ENCODE measurements around the gene SCTR. TPM values are rescaled to one million over a fixed set of nuclear protein-coding genes. Genes with fewer than 3 reads are reported as not detected.

Gene SCTR
- total RNA-seq, 1 donor = not detected

DNA sequence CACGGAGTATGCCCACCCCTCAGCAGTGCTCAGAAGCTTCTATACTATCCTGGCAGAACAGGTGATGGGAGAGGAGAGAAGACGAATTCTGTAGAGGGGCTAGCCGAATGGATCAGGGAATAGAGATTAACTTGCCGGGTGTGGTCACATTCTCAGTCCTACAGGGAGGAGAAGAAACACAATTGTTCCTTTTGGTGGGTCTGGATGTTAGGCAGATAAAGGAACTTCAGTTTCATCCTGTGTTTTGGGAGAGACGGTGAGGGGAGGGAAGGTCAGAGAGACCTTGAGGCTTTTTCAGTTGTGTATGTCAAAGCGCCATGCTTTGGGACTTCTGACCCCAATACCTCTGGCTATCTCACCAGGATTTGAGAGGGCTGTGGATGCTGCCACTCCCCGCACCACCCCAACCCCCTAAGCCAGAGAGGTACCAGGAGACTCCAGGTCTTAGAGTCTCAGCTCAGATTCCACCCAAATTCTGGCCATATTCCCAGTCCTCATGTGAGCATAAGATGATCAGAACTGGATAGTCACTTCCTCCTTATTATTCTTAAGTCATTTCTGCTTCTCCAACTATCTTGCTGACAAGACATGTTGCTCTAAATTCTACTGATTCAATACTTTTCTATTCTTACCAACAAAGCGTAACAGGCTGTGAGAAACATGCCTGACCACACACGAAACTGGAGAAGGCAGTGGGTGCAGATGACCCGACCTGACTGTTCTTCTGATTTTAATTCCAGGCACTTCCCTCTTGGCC is 94.9 kb downstream of the SCTR start:
- peaks cover 33% of the 10 kb centered on the region for H3K27me3 ChIP-seq (ENCODE audit: insufficient read depth, low read length)
- no peak overlapping the region for H3K4me3 ChIP-seq (ENCODE audit: low read length)
- H3K9me3 ChIP-seq (ENCODE audit: low read depth, low read length) = no peaks in the 10 kb centered on the region
- H3K4me1 ChIP-seq (ENCODE audit: insufficient read depth, low read length) = peaks cover 9% of the 10 kb centered on the region

DNA sequence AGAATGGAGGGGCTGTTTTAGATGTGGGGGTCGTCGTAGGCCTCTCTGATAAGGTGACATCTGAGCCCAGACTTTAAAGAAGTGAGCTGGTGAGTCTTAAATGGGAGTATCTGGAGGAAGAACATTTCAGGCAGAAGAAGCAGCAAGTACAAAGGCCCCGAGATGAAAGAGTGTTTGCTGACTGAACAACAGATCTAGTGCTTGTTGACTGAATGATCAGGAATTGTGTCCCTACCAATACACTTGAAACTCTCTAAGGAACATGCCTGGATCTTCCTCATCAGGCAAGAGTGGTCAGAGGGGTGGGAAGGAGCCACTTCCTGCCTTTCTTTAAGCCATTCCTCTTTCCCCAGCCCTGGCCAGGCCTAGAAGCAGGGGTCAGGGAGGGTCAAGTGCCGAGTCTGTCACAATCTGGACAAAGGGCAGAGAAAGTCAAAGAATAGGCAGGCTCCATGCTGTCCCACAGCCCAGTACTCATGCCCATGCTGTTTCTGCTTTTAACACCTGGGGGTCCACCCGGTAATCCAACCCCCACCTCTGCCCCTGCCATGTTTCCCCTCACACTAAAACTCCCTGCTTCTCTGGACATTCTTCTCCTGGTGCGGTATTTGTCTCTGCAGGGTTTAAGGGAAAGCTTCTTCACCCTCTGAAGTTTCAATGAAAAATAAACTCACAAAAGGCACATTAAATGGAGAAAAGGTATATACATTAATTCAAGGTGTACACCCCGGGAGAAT is 95.6 kb downstream of the SCTR start:
- H3K27me3 ChIP-seq (ENCODE audit: insufficient read depth, low read length) = peaks cover 38% of the 10 kb centered on the region
- peaks cover 9% of the 10 kb centered on the region for H3K4me1 ChIP-seq (ENCODE audit: insufficient read depth, low read length)

DNA sequence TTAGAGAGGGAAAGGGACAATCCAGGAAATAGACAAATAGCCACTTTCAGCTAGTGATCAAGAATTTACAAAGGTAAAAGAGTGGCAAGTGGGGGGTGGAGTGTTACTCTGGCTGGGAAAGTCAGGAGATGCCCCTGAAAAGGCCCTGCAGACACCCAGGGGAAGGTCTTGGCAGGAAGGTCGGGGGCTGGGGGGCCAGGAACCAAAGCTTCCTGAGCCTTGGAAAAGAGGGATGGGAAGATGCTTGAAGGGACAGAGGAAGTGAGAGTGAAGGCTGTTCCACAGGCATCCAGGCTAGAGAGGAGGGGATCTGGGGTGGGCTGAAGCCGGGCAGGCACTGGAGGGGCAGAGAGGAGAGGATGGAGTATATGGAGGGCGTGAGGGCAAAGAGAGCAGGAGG is 96.5 kb downstream of the SCTR start:
- Histone ChIP-seq H3K27me3 (ENCODE audit: insufficient read depth, low read length) (peaks cover 33% of the 10 kb centered on the region), H3K9me3 (ENCODE audit: low read depth, low read length) (no peaks in the 10 kb centered on the region)

More for the DNA sequence above, 95.6 kb downstream of the SCTR start:
- no peak overlapping the region for H3K4me3 ChIP-seq (ENCODE audit: low read length)
- H3K9me3 ChIP-seq (ENCODE audit: low read depth, low read length) = no peaks in the 10 kb centered on the region

DNA sequence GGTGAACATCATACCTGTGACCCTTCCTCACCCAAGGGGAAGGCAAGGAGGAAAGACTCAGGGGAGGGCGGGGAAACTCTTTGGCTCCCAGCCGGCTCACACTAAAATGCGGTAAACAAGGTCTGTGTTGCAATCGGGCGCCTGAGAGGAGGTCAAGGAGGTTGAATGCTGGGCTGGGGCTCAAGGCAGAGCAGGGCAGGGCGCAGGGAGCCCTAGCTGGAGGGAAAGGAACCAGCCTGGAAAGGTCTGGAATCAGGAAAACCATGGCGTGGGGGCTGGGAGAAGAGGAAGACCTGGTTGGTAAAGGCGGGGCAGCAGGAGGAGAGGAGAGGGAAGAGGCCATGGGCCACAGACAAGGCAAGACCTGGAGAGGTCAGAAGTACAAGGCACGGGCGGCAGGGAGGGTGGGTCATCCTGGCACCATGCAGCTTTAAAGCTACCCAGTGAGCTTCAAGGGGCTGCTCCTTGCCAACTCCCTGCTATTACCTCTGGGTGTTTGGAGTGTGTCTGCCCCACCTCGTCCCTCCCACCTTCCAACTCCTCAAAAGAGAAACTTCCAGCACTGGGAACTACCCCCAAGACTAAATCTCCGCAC is 97.4 kb downstream of the SCTR start:
- Histone ChIP-seq H3K9me3 (ENCODE audit: low read depth, low read length) (no peaks in the 10 kb centered on the region), H3K4me1 (ENCODE audit: insufficient read depth, low read length) (peaks cover under 1% of the 10 kb centered on the region), H3K4me3 (ENCODE audit: low read length) (no peak overlapping the region), H3K27me3 (ENCODE audit: insufficient read depth, low read length) (peaks cover 24% of the 10 kb centered on the region)

More for the DNA sequence above, 96.5 kb downstream of the SCTR start:
- peaks cover 9% of the 10 kb centered on the region for H3K4me1 ChIP-seq (ENCODE audit: insufficient read depth, low read length)
- H3K4me3 ChIP-seq (ENCODE audit: low read length) = no peak overlapping the region

DNA sequence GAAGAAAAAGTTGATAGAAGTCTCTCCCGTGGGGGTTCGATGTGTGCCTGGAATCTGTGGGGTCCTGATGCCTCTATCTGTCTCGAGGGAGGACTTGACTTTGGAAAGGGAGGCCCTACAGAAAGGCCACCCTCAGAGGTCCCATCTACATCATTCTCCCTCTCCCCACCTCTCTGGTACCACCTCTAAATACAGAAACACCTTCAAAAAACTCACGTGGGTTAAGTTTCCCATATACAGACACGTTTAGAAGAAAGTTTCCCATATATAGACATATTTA is 97.9 kb downstream of the SCTR start:
- Histone ChIP-seq H3K4me3 (ENCODE audit: low read length) (no peak overlapping the region), H3K9me3 (ENCODE audit: low read depth, low read length) (no peaks in the 10 kb centered on the region), H3K4me1 (ENCODE audit: insufficient read depth, low read length) (no peaks in the 10 kb centered on the region), H3K27me3 (ENCODE audit: insufficient read depth, low read length) (peaks cover 23% of the 10 kb centered on the region)

DNA sequence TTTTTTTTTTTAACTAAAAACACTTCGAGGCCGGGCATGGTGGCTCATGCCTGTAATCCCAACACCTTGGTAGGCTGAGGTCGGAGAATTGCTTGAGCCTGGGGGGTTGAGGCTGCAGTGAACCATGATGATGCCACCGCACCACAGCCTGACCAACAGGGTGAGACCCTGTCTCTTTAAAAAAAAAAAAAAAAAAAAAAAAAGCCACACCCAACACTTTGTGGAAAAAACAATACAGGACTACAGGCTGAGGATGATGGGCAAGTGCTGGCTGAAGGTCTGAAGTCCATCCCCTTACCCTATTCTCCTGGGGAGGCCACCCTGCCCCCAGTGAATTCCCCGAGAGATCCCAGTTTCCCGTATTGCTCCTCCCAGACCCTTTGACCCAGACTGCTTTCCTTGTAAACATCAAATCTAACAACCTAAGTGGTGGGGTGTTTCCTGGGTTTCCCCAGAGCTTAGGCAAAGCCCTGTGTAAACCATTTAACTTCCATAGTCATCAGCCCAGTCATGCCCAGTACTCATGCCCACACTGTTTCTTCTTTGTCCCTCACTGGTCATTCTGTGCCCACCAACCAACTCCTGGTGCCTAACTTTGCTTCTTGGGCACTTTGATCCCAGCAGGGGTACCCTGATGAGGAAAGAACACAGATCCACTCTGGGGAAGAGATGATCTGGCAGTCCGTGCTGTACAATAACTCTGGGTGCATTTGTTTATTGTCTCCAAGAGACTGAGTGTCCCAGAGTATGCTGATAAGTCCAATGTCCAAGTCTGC is 98.5 kb downstream of the SCTR start:
- Histone ChIP-seq H3K27me3 (ENCODE audit: insufficient read depth, low read length) (peaks cover 22% of the 10 kb centered on the region), H3K4me1 (ENCODE audit: insufficient read depth, low read length) (no peaks in the 10 kb centered on the region), H3K4me3 (ENCODE audit: low read length) (no peak overlapping the region), H3K9me3 (ENCODE audit: low read depth, low read length) (no peaks in the 10 kb centered on the region)

DNA sequence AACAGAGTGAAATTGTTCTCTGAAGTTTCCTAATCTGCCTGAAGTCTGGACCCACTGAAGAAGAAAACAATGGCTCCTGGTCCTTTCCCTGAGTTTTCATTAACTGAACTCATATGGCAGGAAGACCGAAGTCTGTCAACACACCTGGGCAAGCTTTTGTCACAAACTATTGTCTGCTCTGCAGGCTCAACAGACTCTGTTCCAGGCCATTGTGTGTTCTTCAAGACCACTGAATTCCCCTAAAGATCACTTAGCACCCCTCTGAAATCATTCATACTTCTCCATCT is 99.2 kb downstream of the SCTR start:
- peaks cover 16% of the 10 kb centered on the region for H3K27me3 ChIP-seq (ENCODE audit: insufficient read depth, low read length)
- no peak overlapping the region for H3K4me3 ChIP-seq (ENCODE audit: low read length)
- no peaks in the 10 kb centered on the region for H3K4me1 ChIP-seq (ENCODE audit: insufficient read depth, low read length)
- H3K9me3 ChIP-seq (ENCODE audit: low read depth, low read length) = no peaks in the 10 kb centered on the region

DNA sequence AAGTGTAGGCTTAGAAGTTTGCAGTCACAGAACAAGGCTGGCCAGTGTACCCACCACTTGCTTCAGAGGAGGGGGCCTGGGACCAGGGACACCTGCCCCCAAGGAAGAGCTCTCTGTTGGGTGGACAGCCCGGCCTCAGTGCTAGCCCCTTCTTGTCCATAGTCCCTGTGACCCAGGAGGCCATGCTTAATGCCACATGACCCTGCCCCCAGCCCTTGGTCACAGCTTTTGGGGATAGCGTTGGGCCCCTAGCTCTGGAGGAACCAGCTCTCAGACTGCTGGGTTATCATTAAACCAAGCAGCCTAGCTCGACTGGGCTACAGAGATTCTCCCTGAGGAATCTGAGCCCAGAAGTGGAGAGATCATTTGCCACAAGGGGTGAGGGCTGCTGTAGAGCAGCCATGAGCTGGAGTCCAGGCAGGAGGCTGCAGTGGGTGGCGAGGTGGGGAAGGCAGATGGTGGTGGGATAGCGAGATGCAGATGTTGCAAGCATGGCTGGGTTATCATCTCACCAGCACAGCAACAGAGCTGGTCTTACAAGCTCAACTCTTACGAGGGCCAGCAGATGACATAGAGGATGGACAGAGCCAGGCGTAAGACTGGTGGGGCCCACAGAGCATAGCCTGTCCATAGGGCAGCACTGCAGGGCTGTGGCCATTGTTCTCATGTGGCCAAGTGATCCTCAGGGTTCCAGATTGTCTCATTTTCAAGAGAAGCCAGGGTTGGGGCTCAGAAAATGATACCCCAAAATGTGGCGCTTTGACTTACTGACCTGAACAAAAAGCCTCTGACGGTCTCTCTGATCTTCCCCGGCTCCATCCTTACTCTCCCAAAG is 99.8 kb downstream of the SCTR start:
- H3K4me3 ChIP-seq (ENCODE audit: low read length) = no peak overlapping the region
- no peaks in the 10 kb centered on the region for H3K4me1 ChIP-seq (ENCODE audit: insufficient read depth, low read length)
- H3K9me3 ChIP-seq (ENCODE audit: low read depth, low read length) = no peaks in the 10 kb centered on the region
- H3K27me3 ChIP-seq (ENCODE audit: insufficient read depth, low read length) = peaks cover 12% of the 10 kb centered on the region

DNA sequence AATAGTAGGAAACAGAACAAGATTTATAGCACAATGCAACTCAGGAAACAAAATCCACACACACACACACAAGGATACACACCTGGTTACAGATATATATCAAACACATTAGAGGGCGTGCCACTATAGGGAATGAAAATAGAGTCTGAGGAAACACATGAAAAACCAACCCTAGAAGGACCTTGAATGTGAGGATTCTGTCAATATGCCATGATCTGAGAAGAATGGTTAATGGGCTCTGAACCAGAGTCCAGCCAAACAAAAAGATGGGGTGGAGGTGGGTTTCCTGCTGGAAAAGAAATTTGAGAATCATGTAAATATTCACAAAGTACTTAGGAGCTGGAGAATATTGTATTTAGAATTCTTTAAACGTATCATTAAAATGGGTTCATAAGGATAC is 100.5 kb downstream of the SCTR start:
- no peaks in the 10 kb centered on the region for H3K4me1 ChIP-seq (ENCODE audit: insufficient read depth, low read length)
- H3K27me3 ChIP-seq (ENCODE audit: insufficient read depth, low read length) = peaks cover 12% of the 10 kb centered on the region
- H3K4me3 ChIP-seq (ENCODE audit: low read length) = no peak overlapping the region
- H3K9me3 ChIP-seq (ENCODE audit: low read depth, low read length) = no peaks in the 10 kb centered on the region

DNA sequence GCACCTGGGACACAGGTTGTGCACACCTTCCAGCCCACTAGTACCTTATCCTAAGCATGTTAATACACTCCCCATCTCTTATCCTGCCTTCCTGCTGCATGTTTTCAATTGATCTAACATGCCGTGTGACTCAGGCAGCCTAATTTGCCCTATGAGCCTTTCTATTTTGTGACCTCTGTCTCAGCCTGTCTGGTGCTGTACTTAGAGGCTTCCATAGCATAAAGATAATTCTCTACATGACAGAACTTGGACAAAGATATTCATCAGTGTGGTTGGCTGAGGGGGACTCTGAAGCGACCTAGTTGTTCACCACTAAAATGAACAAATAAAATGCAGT is 101.2 kb downstream of the SCTR start:
- H3K4me3 ChIP-seq (ENCODE audit: low read length) = no peak overlapping the region
- H3K4me1 ChIP-seq (ENCODE audit: insufficient read depth, low read length) = no peaks in the 10 kb centered on the region
- H3K27me3 ChIP-seq (ENCODE audit: insufficient read depth, low read length) = peaks cover 12% of the 10 kb centered on the region
- H3K9me3 ChIP-seq (ENCODE audit: low read depth, low read length) = no peaks in the 10 kb centered on the region

DNA sequence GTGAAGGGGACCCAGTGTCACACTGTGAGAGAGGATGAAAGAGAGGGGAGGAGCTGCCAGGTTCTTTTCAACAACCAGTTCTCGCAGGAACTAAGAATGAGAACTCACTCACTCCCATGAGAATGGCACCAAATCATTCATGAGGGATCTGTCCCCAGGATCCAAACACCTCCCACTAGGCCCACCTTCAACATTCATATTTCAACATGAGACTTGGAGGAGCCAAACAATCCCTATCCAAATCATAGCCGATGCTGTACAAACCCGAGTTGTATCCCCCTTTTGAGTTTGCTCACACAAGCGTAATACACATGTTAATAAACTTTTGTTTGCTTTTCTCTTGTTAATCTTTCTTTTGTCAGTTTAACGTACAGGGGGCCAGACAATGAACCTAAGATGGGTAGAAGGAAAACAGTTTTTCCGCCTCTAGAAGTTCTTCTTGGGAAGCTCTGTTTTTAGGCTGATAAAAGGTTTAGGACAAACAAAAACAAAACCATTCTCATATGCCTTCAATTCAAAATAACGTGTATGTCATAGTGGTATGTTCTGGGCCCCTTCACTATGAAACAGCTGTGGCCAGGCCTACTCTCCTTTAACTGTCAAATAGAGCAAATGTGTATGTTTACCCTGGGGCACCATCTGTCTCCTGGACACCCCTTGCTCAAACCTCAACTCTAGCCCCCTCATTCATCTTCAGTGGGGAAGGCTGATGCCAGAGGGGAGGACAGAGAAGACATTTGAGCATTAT is 101.7 kb downstream of the SCTR start:
- H3K4me3 ChIP-seq (ENCODE audit: low read length) = no peak overlapping the region
- H3K4me1 ChIP-seq (ENCODE audit: insufficient read depth, low read length) = no peaks in the 10 kb centered on the region
- no peaks in the 10 kb centered on the region for H3K9me3 ChIP-seq (ENCODE audit: low read depth, low read length)
- peaks cover 12% of the 10 kb centered on the region for H3K27me3 ChIP-seq (ENCODE audit: insufficient read depth, low read length)

DNA sequence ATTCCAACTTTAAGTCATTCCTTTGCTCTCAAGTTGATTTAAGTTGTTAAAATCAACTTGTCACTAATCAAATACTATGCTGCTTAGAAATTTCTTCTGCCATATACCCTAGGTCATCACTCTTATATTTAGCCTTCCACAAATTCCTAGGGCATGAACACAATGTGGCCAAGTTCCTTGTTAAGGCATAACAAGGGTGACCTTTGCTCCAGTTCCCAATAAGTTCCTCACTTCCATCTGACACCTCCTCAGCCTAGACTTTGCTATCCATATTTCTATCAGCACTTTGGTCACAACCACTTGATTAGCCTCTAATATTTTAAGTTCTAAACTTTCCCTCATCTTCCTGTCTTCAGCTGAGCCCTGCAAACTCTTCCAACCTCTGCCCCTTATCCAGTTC is 102.5 kb downstream of the SCTR start:
- Histone ChIP-seq H3K4me3 (ENCODE audit: low read length) (no peak overlapping the region), H3K9me3 (ENCODE audit: low read depth, low read length) (no peaks in the 10 kb centered on the region), H3K4me1 (ENCODE audit: insufficient read depth, low read length) (no peaks in the 10 kb centered on the region), H3K27me3 (ENCODE audit: insufficient read depth, low read length) (peaks cover 12% of the 10 kb centered on the region)

DNA sequence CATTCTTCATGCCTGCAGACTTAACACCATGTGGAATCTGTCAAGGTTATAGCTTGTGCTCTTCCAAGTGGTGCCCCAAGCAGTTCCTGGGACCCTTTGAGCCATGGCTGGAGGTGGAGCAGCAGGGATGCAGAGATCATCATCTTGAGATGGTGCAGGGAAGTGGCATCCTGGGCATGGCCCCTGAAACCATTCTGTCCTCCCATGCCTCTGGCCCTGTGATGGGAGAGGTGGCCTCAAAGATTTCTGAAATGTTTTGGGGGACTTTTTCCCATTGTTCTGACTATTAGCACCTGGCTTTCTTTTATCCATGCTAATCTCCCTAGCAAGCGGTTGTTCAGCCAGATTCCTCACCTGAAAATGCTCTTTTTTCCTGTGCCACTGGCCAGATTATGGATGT is 103.0 kb downstream of the SCTR start:
- no peaks in the 10 kb centered on the region for H3K9me3 ChIP-seq (ENCODE audit: low read depth, low read length)
- peaks cover 12% of the 10 kb centered on the region for H3K27me3 ChIP-seq (ENCODE audit: insufficient read depth, low read length)
- no peak overlapping the region for H3K4me3 ChIP-seq (ENCODE audit: low read length)
- no peaks in the 10 kb centered on the region for H3K4me1 ChIP-seq (ENCODE audit: insufficient read depth, low read length)

DNA sequence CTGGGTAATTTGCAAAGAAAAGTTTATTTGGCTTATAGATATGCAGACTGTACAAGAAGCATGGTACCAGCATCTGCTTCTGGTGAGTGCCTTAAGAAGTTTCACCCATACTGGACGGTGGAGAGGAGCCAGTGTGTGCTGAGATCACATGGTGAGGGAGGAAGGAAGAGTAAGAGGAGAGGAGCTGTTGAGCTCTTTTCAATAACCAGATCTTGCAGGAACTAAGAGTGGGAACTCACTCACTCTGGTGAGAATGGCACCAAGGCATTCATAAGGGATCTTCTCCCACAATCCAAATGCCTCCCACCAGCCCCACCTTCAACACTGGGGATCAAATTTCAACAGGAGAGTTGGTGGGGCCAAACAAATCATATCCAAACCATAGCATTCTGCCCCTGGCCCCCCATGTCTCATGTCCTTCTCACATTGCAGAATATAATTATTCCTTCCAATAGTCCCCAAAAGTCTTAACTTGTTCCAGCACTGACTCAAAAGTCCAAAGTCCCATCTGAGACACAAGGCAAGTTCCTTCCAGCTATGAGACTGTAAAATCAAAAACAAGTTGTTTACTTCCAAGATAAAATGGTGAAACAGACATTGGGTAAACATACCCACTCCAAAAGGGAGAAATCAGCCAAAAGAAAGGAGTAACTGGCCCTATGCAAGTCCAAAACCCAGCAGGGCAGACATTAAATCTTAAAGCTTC is 104.3 kb downstream of the SCTR start:
- Histone ChIP-seq H3K4me1 (ENCODE audit: insufficient read depth, low read length) (no peaks in the 10 kb centered on the region), H3K9me3 (ENCODE audit: low read depth, low read length) (no peaks in the 10 kb centered on the region), H3K4me3 (ENCODE audit: low read length) (no peak overlapping the region), H3K27me3 (ENCODE audit: insufficient read depth, low read length) (peaks cover 10% of the 10 kb centered on the region)
